Bone marrow (tissue), 2 donors: ENCODE data around the gene CCDC183.
A peak's percentile ranks its signal among the peaks of the same experiment; 100 is the strongest.
"Not testable (repeated sequence)": the region's sequence is repeated elsewhere in the genome, so short reads cannot be mapped to it uniquely, and the experiment has no call there.

ENCODE experiments used
- DNase-seq, 2 donors: peaks; one replicate each; lab custom pipeline; 2025; lab: John Stamatoyannopoulos, UW

Gene CCDC183

GRCh38 chr9:136839229-136840139 lies 43.3 kb downstream of the CCDC183 start:
- no peak for DNase-seq

DNA sequence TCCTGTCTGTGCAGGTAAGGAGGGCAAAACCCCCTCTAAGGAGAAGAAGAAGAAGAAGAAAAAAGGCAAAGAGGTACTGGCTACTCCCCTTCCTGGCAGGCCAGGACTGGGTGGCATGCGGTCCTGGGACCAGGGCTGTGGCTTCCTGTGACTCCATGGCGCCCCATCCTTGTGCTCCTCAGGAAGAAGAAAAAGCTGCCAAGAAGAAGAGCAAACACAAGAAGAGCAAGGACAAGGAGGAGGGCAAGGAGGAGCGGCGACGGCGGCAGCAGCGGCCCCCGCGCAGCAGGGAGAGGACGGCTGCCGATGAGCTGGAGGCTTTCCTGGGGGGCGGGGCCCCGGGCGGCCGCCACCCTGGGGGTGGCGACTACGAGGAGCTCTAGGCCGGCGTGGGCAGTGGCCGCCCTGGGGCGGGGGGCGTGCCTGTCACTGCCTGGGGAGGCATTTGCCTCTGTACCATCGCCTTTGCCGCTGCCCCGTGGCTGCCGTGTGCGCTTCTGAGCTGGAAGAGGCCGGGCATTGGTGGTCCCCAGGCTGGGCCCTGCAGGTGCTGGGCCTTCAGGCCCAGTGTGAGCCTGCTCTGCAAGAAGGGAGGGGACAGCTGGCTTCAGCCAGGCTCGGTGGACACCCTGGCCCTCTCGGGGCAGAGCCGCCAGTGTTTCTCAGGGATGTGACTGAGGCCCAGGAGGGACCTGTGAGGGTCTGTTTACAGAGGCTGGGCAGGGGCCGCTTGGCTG lies 44.2 kb downstream of the CCDC183 start:
- DNase-seq: no peak

DNA sequence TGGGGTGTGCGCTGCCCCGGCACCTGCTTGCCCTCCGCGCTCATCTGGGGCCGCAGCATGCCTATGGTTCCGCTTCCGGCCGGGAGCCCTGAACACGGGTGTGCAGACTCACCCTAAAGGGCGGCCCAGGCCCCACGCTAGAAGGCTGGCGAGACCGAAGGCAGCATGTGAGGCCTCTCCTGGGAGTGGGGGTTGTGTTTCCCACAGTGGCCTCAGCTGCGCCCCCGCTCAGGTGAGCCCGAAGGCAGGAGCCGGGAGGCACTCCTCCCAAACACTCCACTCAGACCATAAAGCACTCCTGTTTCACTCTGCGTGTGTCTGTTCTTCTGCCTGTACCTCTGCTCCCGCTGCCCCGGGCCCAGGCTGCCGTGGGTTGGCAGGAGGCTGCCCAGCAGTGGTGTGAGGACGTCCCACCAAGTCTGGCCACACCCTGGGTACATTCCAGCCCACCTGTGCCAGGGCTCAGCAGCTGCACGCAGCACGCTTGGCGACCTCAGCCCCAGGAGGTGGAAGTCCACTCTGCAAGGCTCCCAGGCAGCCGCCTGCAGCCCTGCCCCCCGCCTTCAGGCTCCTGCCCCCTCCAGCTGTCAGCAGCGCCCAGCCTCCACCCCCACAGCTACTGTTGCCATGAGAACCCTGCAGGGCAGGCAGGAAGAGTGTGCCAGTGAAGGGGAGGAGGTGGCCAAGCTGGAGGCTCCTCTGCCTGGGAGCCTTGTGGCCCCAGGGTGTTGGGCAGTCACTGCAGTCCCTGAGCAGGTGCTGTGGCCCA lies 44.9 kb downstream of the CCDC183 start:
- no peak for DNase-seq

DNA sequence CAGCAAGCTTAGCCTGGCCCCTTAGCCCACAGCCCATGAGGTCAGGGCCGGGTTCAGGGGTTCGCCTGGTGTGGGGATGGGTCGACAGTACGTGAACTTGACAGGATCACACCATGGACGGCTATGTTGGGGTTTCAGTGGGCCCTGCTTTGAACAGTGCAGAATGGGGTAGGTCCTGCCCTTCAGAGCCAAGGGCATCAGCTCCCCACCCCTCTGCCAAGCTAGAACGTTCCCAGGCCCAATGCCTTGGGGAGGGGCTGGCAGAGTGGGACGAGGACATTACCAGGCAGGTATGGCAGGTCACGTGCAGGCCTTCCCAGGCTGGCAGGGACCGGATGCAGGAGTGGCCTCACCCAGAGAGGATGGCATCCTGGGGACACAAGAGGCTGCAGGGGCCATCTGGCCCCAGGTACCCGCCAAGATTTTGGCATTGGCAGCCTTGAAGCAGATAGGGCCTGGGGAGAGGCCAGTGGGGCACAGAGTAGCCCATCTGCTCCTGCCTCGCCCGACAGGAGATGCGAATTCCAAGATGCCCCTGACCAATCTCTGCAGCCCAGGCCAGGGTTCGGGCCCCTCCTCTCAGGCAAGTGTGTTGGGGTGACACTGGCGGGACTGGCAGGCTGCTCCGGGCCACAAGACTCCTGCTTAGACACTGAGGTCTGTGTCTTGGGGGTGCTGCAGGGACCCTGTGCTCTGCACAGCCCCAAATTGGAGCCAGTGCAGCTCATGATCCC lies 45.7 kb downstream of the CCDC183 start:
- DNase-seq: not testable (repeated sequence)

GRCh38 chr9:136842380-136842948 lies 46.3 kb downstream of the CCDC183 start, which contains the start of gene AJM1:
AJM1 (plus strand) TSS chr9:136842478; CDS start chr9:136844415, 1,937 bp downstream.
- peak; percentile 59 to 86 for DNase-seq

GRCh38 chr9:136843159-136843800 lies 47.1 kb downstream of the CCDC183 start:
- not testable (repeated sequence) for DNase-seq

DNA sequence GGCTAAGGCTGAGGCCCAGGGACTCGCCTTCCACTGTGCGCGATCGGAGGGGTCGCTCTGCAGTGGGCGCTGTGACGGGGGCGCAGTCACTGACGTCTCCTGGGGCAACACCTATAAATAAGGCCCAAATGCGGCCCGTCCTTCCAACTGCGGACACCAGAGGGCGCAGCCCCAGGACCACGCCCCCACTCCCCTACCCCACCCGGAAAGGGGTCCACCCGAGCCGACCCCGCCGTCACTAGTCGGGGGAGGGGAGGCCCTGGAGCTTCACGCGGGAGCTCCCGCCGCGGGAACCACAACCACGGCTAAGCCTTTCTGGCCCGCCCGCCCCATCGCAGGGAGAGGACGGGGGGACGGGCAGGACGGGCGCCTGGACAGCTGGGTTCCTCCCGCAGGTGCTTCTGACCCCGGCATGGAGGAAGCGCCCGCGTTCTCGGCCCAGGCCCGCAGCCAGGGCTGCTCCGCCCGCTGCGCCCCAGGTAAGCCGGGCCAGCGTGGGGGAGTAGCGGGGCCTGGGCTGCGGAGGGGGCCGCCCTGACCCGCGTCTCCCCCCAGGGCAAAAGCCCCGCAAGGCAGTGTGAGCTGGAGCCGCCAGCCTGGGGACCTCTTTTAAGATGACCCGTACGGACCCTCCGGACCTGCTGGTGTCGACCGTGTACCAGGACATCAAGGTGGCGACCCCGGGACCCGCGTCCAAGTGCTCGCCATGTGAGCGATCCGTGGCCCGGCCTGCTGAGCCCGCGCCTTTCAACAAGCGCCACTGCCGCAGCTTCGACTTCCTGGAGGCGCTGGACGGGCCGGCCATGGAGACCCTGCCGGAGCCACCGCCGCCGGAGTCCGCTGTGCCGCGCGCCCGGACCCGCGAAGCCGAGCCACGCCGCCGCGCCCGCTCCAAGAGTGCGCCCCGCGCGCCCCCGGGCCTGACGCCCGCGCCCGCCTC lies 47.9 kb downstream of the CCDC183 start:
- DNase-seq: peak in 1 of 2 donors; percentile 8

DNA sequence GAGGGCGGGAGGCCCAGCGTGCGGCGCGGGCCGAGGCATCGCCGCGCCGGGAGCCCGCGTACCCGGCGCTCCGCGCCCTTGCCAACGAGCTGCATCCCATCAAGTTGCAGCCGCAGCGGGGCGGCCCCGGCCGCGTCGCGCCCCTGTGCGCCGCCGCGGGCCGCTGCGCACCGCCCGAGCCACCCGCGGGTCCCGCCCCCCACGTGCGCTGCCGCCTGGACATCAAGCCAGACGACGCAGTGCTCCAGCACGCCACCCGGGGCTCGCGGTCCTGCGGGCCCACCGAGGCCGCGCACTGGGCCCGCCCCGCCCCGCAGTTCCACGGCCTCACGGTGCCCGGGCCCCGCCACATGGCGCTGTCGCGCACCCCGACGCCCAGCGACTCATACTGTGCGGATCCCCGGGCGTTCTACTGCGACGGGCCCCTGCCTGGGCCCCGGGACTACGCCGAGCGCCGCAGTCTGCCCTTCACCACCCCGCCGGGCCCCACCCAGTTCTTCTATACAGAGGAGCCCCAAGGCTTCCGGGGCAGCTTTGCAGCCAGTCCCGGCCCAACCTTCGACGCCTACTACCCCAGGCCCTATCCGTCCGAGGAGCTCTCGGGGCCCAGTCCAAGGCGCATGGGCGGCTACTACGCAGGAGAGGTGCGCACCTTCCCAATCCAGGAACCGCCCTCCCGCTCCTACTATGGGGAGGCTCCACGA lies 48.8 kb downstream of the CCDC183 start:
- no peak for DNase-seq

DNA sequence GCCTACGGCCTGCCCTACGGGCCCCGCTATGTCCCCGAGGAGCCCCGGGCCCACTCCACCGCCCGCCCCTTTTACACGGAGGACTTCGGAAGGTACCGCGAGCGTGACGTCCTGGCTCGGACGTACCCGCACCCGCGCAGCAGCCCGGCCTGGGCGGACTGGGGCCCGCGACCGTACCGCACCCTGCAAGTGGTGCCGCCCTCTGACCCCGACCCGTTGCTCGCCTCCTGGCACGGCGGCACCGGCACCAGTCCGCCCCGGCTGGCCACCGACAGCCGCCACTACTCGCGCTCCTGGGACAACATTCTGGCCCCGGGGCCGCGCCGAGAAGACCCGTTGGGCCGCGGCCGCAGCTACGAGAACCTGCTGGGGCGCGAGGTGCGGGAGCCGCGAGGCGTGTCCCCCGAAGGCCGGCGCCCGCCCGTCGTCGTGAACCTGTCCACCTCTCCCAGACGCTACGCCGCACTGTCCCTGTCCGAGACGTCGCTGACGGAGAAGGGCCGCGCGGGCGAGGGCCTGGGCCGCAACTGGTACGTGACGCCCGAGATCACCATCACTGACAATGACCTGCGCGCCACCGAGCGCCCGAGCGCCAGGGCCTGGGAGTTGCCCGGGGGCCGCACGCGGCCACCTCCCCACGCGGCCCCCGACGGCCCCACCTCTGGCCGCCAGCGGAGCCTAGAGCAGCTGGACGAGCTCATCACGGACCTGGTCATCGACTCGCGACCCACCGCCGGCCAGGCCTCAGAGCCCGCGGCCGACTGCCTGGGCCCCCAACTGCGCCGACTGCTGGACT lies 49.5 kb downstream of the CCDC183 start:
- DNase-seq: no peak

GRCh38 chr9:136846376-136847087 lies 50.4 kb downstream of the CCDC183 start:
- DNase-seq: no peak

DNA sequence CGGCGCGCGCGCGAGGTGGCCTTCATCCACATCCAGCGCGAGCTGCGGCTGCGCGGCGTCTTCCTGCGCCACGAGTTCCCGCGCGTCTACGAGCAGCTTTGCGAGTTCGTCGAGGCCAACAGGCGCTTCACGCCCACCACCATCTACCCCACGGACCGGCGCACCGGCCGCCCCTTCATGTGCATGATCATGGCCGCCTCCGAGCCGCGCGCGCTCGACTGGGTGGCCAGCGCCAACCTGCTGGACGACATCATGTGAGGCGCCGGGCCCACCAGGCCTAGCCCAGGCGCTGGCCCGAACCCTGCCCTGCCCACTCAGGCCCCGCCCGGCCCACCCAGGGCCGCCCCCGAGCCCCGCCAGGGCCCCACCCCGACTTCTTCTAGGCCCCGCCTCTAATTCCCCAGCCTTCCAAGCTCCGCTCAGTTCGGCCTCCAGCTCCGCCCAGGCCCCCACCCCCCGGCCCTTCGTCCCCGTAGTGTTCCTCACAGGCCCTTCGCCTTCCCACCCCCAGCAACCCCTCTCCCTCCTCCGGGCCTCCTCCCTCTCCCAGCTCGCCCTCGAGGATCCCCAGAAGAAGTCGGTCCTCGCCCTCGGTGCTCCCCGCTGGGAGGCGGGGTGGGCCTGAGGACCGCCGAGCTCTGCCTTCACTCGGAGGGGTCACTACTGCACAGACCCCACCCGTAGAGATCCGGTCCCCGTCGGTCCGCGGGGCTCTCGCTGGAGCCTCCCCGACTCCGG lies 51.1 kb downstream of the CCDC183 start:
- no peak for DNase-seq

- peak in 1 of 2 donors; percentile 42 for DNase-seq
Observed at GRCh38 chr9:136847826-136848392, 51.8 kb downstream of the CCDC183 start.

DNA sequence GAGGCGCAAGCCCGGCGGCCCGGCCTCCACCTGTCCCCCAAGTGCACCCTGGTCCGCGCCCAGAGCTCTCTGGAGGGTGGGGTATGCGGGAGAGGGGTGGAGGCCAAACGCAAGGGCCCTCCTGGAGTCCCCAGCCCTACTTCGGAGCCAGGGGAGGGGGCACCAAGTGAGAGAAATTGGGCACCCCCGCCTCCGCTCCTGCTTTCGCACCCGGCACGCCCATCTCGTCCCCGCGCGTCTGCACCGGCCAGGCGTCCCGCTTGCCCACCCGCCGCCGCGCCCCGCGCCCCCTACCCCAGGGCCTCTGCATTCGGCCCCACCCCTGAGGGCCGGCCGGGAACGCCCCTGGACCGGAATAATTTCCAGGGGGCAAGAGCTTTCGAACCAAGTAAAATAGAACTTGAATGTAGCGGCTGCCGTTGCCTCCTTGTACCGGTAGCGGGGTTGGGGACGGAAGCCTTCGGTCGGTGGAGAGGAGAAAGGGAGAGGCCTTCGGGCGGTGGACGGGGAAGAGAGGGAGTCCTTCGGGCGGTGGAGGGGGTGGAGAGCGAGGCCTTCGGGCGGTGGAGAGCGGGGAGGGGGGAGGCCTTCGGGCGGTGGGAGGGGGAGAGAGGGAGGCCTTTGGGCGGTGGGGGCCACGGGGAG lies 52.4 kb downstream of the CCDC183 start:
- DNase-seq: peak in 1 of 2 donors; percentile 66

DNA sequence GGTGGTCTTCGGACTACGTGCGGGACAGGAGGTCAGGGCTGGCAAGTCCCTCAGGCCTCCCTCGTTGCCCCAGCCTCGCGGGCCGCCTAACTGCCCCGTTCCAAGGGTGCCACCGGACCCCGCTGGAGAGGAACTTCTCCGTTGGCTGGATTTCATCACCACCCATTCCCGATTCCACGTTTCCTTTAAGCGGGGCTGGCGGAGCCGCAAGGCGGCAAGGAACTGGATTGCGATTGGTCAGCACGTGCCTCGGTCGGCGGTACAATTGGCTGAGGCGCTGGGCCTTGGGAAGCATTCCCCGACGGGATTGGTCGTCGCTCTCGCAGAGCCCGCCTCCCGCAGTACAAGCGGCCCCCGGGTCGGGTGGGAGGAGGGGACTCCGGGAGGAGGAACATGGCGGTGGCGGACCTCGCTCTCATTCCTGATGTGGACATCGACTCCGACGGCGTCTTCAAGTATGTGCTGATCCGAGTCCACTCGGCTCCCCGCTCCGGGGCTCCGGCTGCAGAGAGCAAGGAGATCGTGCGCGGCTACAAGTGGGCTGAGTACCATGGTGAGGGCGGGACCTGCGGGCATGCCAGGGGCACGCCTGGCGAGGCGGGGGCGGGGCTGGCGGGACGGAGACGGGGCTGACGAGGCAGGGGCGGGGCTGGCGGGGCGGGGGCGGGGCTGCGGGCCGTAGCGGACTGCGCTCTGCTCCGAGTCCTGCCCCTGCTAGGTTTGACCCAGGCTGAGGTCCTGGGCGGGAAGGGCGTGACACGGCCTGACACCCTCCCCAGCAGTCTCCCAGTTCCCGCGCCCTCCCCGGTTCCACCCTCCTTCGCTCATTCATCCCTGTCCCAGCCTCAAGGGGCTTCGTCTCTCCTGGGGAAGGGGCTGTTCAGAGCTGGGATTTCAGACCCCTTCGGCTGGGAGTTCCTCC lies 53.2 kb downstream of the CCDC183 start, which contains the start of gene PHPT1:
PHPT1 (plus strand) TSS at position 372 of the 922 bp plus-strand sequence; CDS start at position 394, 22 bp downstream.
- peak; percentile 96 to 97 for DNase-seq
